Breast epithelium (tissue), 4 donors: ENCODE measurements around the gene RAPGEF1. TPM values are rescaled to one million over a fixed set of nuclear protein-coding genes. Genes with fewer than 3 reads are reported as not detected.
A peak's percentile ranks its signal among the peaks of the same experiment; 100 is the strongest.

Source experiments
- DNase-seq, 2 donors: peaks; one replicate each; pipeline ENCODE4 v3.0.0-alpha.2; 2019; ENCODE audit warnings: low spot score in 2 of 2
- H3K27ac ChIP-seq, 2 donors: fragments of 200-600 bp; sonication (generic) in 1 of 2; one replicate each; pipeline ENCODE4 v1.5.1; 2016 to 2019; ENCODE audit warnings: mild to moderate bottlenecking in 1 of 2
- H3K27me3 ChIP-seq, 2 donors: fragments of 200-600 bp; sonication (generic) in 1 of 2; one replicate each; pipeline versions ENCODE4 v1.5.1 to v1.6.0; 2017 to 2019; ENCODE audit warnings: control low read depth in 1 of 2, mild to moderate bottlenecking in 1 of 2
- H3K36me3 ChIP-seq: fragments of 200-600 bp; one replicate; pipeline ENCODE4 v1.5.1; 2019
- H3K4me1 ChIP-seq, 2 donors: fragments of 200-600 bp; sonication (generic); one replicate each; pipeline ENCODE4 v1.5.1; 2016 to 2019; ENCODE audit warnings: control low read depth in 1 of 2
- H3K4me3 ChIP-seq, 3 donors: fragments of 200-600 bp; sonication (generic); 1 replicate in 2 of 3; 2 replicates in 1 of 3; pipeline ENCODE4 v1.5.1; 2016 to 2019; ENCODE audit warnings: mild to moderate bottlenecking in 3 of 3, moderate library complexity in 2 of 3
- H3K9me3 ChIP-seq, 2 donors: fragments of 200-600 bp; sonication (generic) in 1 of 2; one replicate each; pipeline ENCODE4 v1.5.1; 2016 to 2019; ENCODE audit warnings: control low read depth in 1 of 2
- POLR2A ChIP-seq: fragments of 450-650 bp; IDR thresholded peaks from one replicate; pipeline ENCODE4 v1.6.1; 2016; ENCODE audit warnings: antibody characterized with exemption, mild to moderate bottlenecking, moderate library complexity
- POLR2AphosphoS5 ChIP-seq, 3 donors: sonication (generic); formaldehyde crosslinking; IDR thresholded peaks; one replicate each; pipeline ENCODE4 v1.6.1; 2017; ENCODE audit warnings: antibody characterized with exemption in 3 of 3
- intact Hi-C: fragments of 100-400 bp; cut with DNase I; formaldehyde crosslinking; loops from one replicate; pipeline ENCODE4 v1.15.1; 2023; ENCODE audit warnings: low total_unique reads
- total RNA-seq, 3 donors: library from RNA; depleted of rRNA; stranded (reverse); fragments of >200 nt; gene quantifications; one replicate each; pipeline ENCODE4 v1.1.0, GENCODE V29; 2016
- TF ChIP-seq, protein P1 (sequence below), 3 donors: fragments of 450-650 bp; IDR thresholded peaks; one replicate each; pipeline ENCODE4 v1.5.1; 2016 to 2017; ENCODE audit warnings: antibody characterized with exemption in 3 of 3, mild to moderate bottlenecking in 3 of 3, moderate library complexity in 3 of 3

RAPGEF1 gene
- total RNA-seq, 3 donors from 2014 or later: 35.3 to 38.0 (median 37.3) TPM

DNA sequence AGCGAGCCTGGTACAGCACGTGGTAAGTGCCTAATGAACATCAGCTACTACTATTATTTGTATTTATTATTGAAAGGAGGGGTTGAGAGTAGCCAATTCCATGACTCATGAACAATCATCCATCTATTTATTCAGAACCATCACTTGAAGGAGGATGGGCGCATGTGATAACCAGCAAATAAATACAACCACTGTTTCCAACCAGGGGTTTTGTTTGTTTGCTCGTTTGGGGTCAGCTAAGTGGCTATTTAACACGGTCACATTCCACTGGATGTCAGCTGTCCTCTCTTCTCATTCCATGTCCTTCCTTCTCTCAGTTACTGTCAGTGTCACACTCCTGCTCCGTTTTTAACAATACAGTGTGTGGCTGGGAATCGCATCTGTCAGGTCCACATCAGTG, 8.6 kb downstream of the RAPGEF1 start:
- peak overlapping the region in 1 of 2 donors; percentile 23 for H3K27ac ChIP-seq
- no peak overlapping the region for H3K4me3 ChIP-seq
- H3K9me3 ChIP-seq: no peaks in the 10 kb centered on the region
- H3K36me3 ChIP-seq: no peaks in the 10 kb centered on the region
- no peaks in the 10 kb centered on the region for H3K27me3 ChIP-seq
- intact Hi-C loops: no loop called here
- peaks cover 0 to 22% of the 10 kb centered on the region in 2 donors for H3K4me1 ChIP-seq
- no peak for TF ChIP-seq POLR2A
- TF ChIP-seq POLR2AphosphoS5 (IDR thresholded peaks at IDR 0.05): no peak
- TF ChIP-seq, protein P1, sequence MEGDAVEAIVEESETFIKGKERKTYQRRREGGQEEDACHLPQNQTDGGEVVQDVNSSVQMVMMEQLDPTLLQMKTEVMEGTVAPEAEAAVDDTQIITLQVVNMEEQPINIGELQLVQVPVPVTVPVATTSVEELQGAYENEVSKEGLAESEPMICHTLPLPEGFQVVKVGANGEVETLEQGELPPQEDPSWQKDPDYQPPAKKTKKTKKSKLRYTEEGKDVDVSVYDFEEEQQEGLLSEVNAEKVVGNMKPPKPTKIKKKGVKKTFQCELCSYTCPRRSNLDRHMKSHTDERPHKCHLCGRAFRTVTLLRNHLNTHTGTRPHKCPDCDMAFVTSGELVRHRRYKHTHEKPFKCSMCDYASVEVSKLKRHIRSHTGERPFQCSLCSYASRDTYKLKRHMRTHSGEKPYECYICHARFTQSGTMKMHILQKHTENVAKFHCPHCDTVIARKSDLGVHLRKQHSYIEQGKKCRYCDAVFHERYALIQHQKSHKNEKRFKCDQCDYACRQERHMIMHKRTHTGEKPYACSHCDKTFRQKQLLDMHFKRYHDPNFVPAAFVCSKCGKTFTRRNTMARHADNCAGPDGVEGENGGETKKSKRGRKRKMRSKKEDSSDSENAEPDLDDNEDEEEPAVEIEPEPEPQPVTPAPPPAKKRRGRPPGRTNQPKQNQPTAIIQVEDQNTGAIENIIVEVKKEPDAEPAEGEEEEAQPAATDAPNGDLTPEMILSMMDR (IDR thresholded peaks at IDR 0.05): no peak
- DNase-seq: no peak

DNA sequence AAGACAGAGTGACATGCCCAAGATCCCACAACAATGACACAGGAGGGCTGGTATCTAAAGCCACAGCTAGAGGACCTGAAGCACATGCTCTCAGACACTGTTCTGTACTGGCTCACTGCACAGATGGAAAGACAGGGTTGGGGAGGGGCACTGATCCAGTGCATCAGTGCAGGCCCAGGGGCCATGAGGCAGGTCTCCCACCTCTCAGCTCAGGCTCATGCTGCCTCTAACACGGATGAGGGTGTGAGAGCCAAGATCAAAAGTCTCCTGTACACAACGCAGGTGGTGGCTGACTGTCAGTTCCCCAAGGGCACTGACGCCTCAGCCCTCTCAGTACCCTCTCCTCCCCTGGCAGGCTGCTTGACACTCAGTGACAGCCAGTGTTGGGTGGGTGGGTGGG, 10.9 kb downstream of the RAPGEF1 start:
- TF ChIP-seq POLR2AphosphoS5 (IDR thresholded peaks at IDR 0.05): no peak
- TF ChIP-seq, protein P1 (IDR thresholded peaks at IDR 0.05): no peak
- TF ChIP-seq POLR2A: no peak
- intact Hi-C loops: no loop called here

DNA sequence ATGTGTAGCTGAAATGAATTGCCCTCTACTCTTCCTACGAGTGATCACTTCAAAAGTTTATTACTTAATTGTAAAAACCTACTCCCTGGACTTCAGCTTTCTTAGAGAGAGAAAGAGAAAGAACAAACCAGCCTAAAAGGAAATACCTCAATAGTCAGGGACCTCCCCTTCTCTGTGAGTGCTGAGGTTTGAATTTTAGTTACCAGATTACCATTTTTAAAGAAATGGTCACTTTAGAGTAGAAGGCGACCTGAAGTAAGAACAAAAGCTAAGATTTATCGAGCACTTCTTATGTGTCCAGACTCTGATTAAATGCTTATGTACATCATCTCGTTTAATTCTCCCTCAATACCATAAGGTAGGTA, 11.3 kb downstream of the RAPGEF1 start:
- no peaks in the 10 kb centered on the region for H3K27me3 ChIP-seq
- H3K4me3 ChIP-seq: no peak overlapping the region
- TF ChIP-seq POLR2AphosphoS5 (IDR thresholded peaks at IDR 0.05): no peak
- TF ChIP-seq POLR2A: no peak
- TF ChIP-seq, protein P1 (IDR thresholded peaks at IDR 0.05): no peak
- H3K4me1 ChIP-seq: peaks cover 0 to 15% of the 10 kb centered on the region in 2 donors
- no peaks in the 10 kb centered on the region for H3K9me3 ChIP-seq
- intact Hi-C loops: no loop called here
- H3K36me3 ChIP-seq: no peaks in the 10 kb centered on the region
- peak overlapping the region; percentile 57 to 69 for H3K27ac ChIP-seq
- DNase-seq: no peak

More for the DNA sequence above, 10.9 kb downstream of the RAPGEF1 start:
- no peak for DNase-seq
- H3K27ac ChIP-seq: peak overlapping the region; percentile 57 to 69
- H3K27me3 ChIP-seq: no peaks in the 10 kb centered on the region
- H3K36me3 ChIP-seq: no peaks in the 10 kb centered on the region
- H3K4me3 ChIP-seq: no peak overlapping the region
- no peaks in the 10 kb centered on the region for H3K9me3 ChIP-seq
- peaks cover 0 to 18% of the 10 kb centered on the region in 2 donors for H3K4me1 ChIP-seq

DNA sequence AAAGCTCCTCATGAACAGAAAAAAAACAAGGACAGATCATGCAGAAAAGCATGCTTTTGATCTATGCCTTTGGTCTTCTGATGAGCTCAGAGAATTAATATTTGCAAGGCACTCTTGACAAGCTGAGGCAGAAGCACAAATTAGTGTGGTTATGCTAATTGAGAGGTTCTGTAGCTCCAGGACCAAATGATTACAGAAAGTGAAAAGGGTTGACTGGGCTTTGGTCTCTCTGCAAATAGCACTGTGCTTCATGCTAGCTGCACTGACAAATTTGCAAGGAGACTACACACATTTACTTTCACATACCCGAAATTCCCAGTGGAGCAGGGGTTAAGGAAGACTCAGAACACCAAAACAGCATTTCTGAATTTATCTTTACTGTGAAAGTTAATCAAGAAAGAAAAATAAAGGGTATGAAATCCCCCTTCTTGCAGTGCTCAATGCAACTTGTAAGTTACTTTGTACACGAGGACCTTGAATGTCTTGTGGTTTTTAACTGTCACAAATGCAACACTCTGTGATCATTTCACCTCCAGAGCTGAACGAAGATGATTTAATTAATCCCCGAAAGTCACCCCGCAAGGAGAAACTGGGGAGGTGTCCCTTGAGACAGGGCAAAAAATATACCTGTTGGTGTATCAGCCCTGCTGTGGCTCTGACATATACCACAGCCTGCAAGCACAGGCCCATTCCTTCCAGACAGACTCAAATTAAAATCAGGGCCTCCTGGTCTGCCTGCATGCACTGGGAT, 11.9 kb downstream of the RAPGEF1 start:
- no peaks in the 10 kb centered on the region for H3K36me3 ChIP-seq
- no peaks in the 10 kb centered on the region for H3K27me3 ChIP-seq
- DNase-seq: no peak
- intact Hi-C loops: no loop called here
- H3K9me3 ChIP-seq: no peaks in the 10 kb centered on the region
- TF ChIP-seq, protein P1 (IDR thresholded peaks at IDR 0.05): no peak
- TF ChIP-seq POLR2A (no peak), POLR2AphosphoS5 (IDR thresholded peaks at IDR 0.05) (no peak)
- peak overlapping the region; percentile 20 to 61 for H3K27ac ChIP-seq
- H3K4me1 ChIP-seq: peaks cover 0 to 10% of the 10 kb centered on the region in 2 donors
- H3K4me3 ChIP-seq: peak overlapping the region in 1 of 3 donors; percentile 5

DNA sequence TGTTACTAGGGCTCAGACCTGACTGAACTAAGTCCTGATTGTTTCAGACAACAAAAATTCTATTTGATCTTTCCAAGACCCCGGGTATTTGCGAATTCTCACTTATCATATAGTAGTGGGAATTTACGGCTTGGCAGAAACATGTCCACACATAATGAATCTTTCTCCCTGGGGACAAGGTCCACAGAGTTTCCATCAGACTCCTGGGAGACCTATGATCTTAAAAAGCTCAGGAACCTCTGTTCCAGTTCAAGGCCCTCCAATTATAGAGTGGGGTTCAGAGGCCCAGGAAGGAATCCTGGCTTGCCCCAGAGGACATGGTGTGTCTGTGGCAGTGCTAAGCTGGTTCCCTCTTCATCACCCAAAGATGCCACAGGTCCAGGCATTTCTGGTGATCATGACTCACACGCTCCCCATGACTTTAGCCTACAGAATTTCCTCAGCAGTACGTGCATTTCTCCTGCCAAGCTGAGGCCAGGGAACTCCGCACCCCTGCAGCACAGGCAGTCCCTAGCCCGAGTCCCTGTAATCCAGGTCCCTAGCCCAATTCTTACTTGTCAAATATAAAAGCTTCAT, 12.6 kb downstream of the RAPGEF1 start:
- Histone ChIP-seq H3K27me3 (no peaks in the 10 kb centered on the region), H3K27ac (peak overlapping the region; percentile 20 to 61), H3K36me3 (no peaks in the 10 kb centered on the region), H3K9me3 (no peaks in the 10 kb centered on the region), H3K4me3 (no peak overlapping the region), H3K4me1 (peaks cover 0 to 9% of the 10 kb centered on the region in 2 donors)
- intact Hi-C loops: no loop called here
- no peak for DNase-seq
- no peak for TF ChIP-seq POLR2A
